ENCODE results near the gene LCE2B. TPM values are rescaled to one million over a fixed set of nuclear protein-coding genes. Genes with fewer than 3 reads are reported as not detected.
"Not testable (repeated sequence)": the region's sequence is repeated elsewhere in the genome, so short reads cannot be mapped to it uniquely, and the experiment has no call there.

The LCE2B gene
- total RNA-seq, 1 donor from 2014 or later = not detected

- TF ChIP-seq, protein P1, sequence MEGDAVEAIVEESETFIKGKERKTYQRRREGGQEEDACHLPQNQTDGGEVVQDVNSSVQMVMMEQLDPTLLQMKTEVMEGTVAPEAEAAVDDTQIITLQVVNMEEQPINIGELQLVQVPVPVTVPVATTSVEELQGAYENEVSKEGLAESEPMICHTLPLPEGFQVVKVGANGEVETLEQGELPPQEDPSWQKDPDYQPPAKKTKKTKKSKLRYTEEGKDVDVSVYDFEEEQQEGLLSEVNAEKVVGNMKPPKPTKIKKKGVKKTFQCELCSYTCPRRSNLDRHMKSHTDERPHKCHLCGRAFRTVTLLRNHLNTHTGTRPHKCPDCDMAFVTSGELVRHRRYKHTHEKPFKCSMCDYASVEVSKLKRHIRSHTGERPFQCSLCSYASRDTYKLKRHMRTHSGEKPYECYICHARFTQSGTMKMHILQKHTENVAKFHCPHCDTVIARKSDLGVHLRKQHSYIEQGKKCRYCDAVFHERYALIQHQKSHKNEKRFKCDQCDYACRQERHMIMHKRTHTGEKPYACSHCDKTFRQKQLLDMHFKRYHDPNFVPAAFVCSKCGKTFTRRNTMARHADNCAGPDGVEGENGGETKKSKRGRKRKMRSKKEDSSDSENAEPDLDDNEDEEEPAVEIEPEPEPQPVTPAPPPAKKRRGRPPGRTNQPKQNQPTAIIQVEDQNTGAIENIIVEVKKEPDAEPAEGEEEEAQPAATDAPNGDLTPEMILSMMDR (IDR thresholded peaks at IDR 0.05; ENCODE audit: borderline replicate concordance) = no peak
- H3K9me3 ChIP-seq (replicated peaks) = no peaks in the 10 kb centered on the region
- H3K4me3 ChIP-seq = no peak overlapping the region
- no peaks in the 10 kb centered on the region for H3K4me1 ChIP-seq
- DNase-seq = no peak
- no peaks in the 10 kb centered on the region for H3K36me3 ChIP-seq
- no peak overlapping the region for H3K27ac ChIP-seq (replicated peaks)
- H3K27me3 ChIP-seq (ENCODE audit: low read depth) = peaks cover 5% of the 10 kb centered on the region
- intact Hi-C loops (cut with micrococcal nuclease) = no loop called here
These were observed 29.5 kb upstream of the LCE2B start for GRCh38 chr1:152656459-152656858.

DNA sequence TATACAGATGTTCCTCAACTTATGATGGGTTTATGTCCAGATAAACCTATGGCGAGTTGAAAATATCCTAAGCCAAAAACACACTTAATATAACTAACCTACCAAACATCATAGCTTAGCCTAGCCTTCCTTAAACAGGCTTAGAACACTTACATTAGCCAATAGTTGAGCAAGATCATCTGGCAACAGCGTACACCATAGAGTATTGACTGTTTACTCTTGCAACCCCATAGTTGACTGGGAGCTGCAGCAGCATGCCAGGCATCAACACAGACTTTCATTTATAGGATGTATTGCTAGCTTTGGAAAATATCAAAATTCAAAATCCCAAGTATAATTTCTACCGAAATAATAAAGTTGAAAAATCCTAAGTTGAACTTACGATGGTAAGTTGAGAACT, 28.2 kb upstream of the LCE2B start:
- TF ChIP-seq, protein P1 (IDR thresholded peaks at IDR 0.05; ENCODE audit: borderline replicate concordance) = no peak
- peaks cover 10% of the 10 kb centered on the region for H3K27me3 ChIP-seq (ENCODE audit: low read depth)
- no peaks in the 10 kb centered on the region for H3K9me3 ChIP-seq (replicated peaks)
- H3K27ac ChIP-seq (replicated peaks) = no peak overlapping the region
- DNase-seq = no peak
- no peaks in the 10 kb centered on the region for H3K4me1 ChIP-seq
- H3K36me3 ChIP-seq = no peaks in the 10 kb centered on the region
- no peak overlapping the region for H3K4me3 ChIP-seq
- intact Hi-C loops (cut with micrococcal nuclease) = no loop called here

DNA sequence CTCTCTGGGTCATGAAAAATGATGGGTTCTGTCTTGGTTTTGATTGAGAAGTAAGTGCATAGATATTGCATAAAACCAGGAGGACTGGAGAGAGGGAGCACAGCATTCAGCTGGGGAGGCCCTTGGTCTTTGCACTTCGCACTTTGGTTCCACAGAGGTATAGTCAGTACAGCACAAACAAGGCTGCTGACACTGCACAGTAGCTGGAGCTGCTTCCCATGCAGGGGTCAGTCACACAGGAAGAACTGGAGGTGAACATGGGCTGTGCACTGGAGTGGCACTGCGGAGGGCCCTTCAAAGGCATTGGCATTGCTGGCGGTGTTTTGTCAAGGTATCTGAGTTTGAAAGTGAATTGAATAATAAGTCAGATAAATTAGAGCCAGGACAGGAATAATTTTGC, 27.3 kb upstream of the LCE2B start:
- H3K27me3 ChIP-seq (ENCODE audit: low read depth) = peaks cover 19% of the 10 kb centered on the region
- intact Hi-C loops (cut with micrococcal nuclease) = no loop called here
- no peak for DNase-seq
- TF ChIP-seq, protein P1 (IDR thresholded peaks at IDR 0.05; ENCODE audit: borderline replicate concordance) = no peak
- H3K27ac ChIP-seq (replicated peaks) = no peak overlapping the region
- no peaks in the 10 kb centered on the region for H3K36me3 ChIP-seq
- H3K4me3 ChIP-seq = no peak overlapping the region
- no peaks in the 10 kb centered on the region for H3K4me1 ChIP-seq
- no peaks in the 10 kb centered on the region for H3K9me3 ChIP-seq (replicated peaks)

DNA sequence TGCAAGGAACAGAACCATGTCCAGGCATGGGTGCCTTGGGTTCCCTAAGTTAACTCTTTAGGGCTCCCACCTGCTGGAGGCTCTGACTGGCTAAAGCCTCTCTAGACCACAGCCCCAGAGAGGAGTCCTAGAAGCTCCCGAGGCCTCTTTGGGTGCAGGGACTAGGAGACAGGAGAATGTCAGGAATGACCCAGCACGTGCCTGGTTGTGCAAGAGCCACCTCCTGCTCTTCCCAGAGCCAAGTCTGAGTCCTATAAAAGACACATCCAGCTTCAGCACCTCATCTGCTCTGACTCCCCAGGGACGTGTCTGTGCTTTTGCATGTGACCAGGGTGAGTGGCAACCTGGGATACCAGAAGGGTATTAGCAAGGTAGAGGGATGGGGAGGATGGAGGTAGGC, 22.8 kb upstream of the LCE2B start, which contains the start of gene LCE2D:
Gene LCE2D (plus strand): TSS at position 283 of the 400 bp plus-strand sequence. CDS start 726 bp downstream, outside the sequence.
- TF ChIP-seq, protein P1 (IDR thresholded peaks at IDR 0.05; ENCODE audit: borderline replicate concordance) = no peak
- Histone ChIP-seq H3K27me3 (ENCODE audit: low read depth) (peaks cover 20% of the 10 kb centered on the region), H3K27ac (replicated peaks) (no peak within 1 kb of the TSS), H3K36me3 (no peaks in the 10 kb centered on the region), H3K9me3 (replicated peaks) (no peaks in the 10 kb centered on the region), H3K4me3 (no peak within 1 kb of the TSS), H3K4me1 (no peaks in the 10 kb centered on the region)
- no peak for DNase-seq
- intact Hi-C loops (cut with micrococcal nuclease) = no loop called here

GRCh38 chr1:152666171-152666570, 19.8 kb upstream of the LCE2B start:
- peaks cover 15% of the 10 kb centered on the region for H3K27me3 ChIP-seq (ENCODE audit: low read depth)
- intact Hi-C loops (cut with micrococcal nuclease); DNase-seq; H3K36me3 ChIP-seq; H3K4me3 ChIP-seq; H3K9me3 ChIP-seq (replicated peaks); H3K27ac ChIP-seq (replicated peaks); H3K4me1 ChIP-seq: not testable (repeated sequence)

GRCh38 chr1:152667648-152668047, 18.3 kb upstream of the LCE2B start:
- Histone ChIP-seq H3K4me3 (no peak overlapping the region), H3K27ac (replicated peaks) (no peak overlapping the region), H3K9me3 (replicated peaks) (no peaks in the 10 kb centered on the region), H3K36me3 (no peaks in the 10 kb centered on the region), H3K4me1 (no peaks in the 10 kb centered on the region), H3K27me3 (ENCODE audit: low read depth) (peaks cover 11% of the 10 kb centered on the region)
- TF ChIP-seq, protein P1 (IDR thresholded peaks at IDR 0.05; ENCODE audit: borderline replicate concordance) = no peak
- no peak for DNase-seq
- intact Hi-C loops (cut with micrococcal nuclease) = no loop called here
